ENCODE results near the gene EYS. TPM values are rescaled to one million over a fixed set of nuclear protein-coding genes. Genes with fewer than 3 reads are reported as not detected.

Gene EYS
- total and polyA plus RNA-seq, 2 of the 8 experiments (the other 6 are each of a cell fraction or from before 2014, with no cell fraction given): 0.05 to 0.13 TPM

DNA sequence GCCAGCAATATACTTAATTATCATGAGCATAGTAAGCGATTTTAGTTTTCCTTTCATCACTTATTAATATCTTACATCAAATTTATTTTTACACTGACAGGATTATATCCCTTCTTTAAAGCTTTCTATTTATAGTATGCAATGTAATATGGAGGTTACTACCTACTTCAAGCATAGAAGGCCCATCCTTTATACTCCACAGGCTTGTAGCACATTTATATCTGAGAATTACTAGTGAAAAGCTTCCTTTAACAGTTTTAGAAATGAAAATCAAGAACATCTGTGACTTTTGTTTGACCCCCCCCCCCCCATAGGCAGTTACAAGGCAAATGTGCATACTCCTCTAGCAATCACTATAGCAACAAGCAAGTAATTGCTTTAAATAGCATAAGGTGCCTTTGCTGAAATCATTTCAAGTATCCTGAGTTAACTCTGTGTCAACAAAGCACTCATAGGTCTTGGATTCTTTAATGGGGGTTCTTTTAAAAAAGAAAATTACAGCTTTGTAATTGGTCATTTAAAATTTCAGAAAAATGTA is 1153.7 kb downstream of the EYS start:
- H2AK5ac ChIP-seq (ENCODE audit: low read depth, low read length): no peak overlapping the region
- H3K18ac ChIP-seq (ENCODE audit: extremely low read depth, low read length): no peak overlapping the region
- H3K79me2 ChIP-seq (ENCODE audit: control insufficient read depth in 1 of 2, insufficient read depth in 2 of 2, low read length in 2 of 2): no peaks in the 10 kb centered on the region
- H3K9ac ChIP-seq (replicated peaks in 1 of 4; ENCODE audit: extremely low read depth in 1 of 4, low read depth in 3 of 4, low read length in 3 of 4): no peak overlapping the region
- H3K27me3 ChIP-seq (replicated peaks in 1 of 4; ENCODE audit: control insufficient read depth in 3 of 4, extremely low read depth in 1 of 4, insufficient read depth in 3 of 4, low read length in 3 of 4): no peaks in the 10 kb centered on the region
- no peak overlapping the region for H2BK15ac ChIP-seq (ENCODE audit: low read length)
- no peak overlapping the region for H2AFZ ChIP-seq (ENCODE audit: low read length)
- no peaks in the 10 kb centered on the region for H3K9me3 ChIP-seq (ENCODE audit: insufficient read depth in 2 of 2, low read depth in 1 of 2, low read length in 1 of 2)
- H4K91ac ChIP-seq (replicated peaks; ENCODE audit: insufficient read length, low read length): no peak overlapping the region
- no peak overlapping the region for H2BK5ac ChIP-seq (ENCODE audit: low read depth, low read length)
- H4K20me1 ChIP-seq (replicated peaks in 1 of 2; ENCODE audit: control insufficient read depth in 1 of 2, insufficient read depth in 2 of 2, low read length in 2 of 2): no peaks in the 10 kb centered on the region
- no peak for DNase-seq (ENCODE audit: low read depth in 1 of 2, low spot score in 2 of 2)
- H3K23ac ChIP-seq (ENCODE audit: insufficient read length): no peak overlapping the region
- H3K79me1 ChIP-seq (ENCODE audit: low read depth, low read length): no peaks in the 10 kb centered on the region
- no peak overlapping the region for H2BK120ac ChIP-seq (replicated peaks; ENCODE audit: low read depth, low read length)
- H3K56ac ChIP-seq (replicated peaks; ENCODE audit: insufficient read length, low read depth, low read length): no peak overlapping the region
- no peak overlapping the region for H3K27ac ChIP-seq (ENCODE audit: low read depth, low read length)
- no peak overlapping the region for H3K14ac ChIP-seq (ENCODE audit: insufficient read length)
- no peaks in the 10 kb centered on the region; the same call in 1 of the 2 replicates for H3K23me2 ChIP-seq (ENCODE audit: low read depth, low read length)
- H2BK20ac ChIP-seq (ENCODE audit: low read length): no peak overlapping the region
- H4K5ac ChIP-seq (ENCODE audit: insufficient read length, low read depth, low read length): no peak overlapping the region
- 96% methylated on average over 1 of the region's 1 CpG; no CpG with 5 or more reads in 1 of the 2 experiments for WGBS, 2 experiments (ENCODE audit: extremely low coverage in 1 of 2, insufficient coverage in 1 of 2, insufficient read length in 1 of 2, insufficient replicate concordance in 2 of 2, low coverage in 1 of 2, low lambda C conversion rate in 2 of 2, missing lambda C conversion rate in 1 of 2)
- no peaks in the 10 kb centered on the region for H3K36me3 ChIP-seq (ENCODE audit: control insufficient read depth in 2 of 4, insufficient read depth in 4 of 4, low read length in 3 of 4)
- no peak overlapping the region for H3K4me3 ChIP-seq (ENCODE audit: extremely low read depth in 1 of 4, insufficient read depth in 2 of 4, low read depth in 3 of 4, low read length in 4 of 4)
- no peaks in the 10 kb centered on the region for H3K4me1 ChIP-seq (replicated peaks in 1 of 4; ENCODE audit: control insufficient read depth in 3 of 4, insufficient read depth in 4 of 4, low read length in 3 of 4)
- no peak overlapping the region for H3K4me2 ChIP-seq (ENCODE audit: insufficient read depth in 1 of 2, low read depth in 2 of 2, low read length in 2 of 2)
- POLR2A ChIA-PET (ENCODE audit: partially characterized antibody): no interaction called here
- no peak overlapping the region for H2BK12ac ChIP-seq (ENCODE audit: low read depth, low read length)
- no peak overlapping the region for H3K4ac ChIP-seq (replicated peaks; ENCODE audit: insufficient read length, low read depth, low read length)
- CTCF ChIA-PET (ENCODE audit: partially characterized antibody): interaction anchor here (0.6 to 0.7 kb wide), 2 partner anchors 94 to 200 kb away, joined by 3 to 4 read pairs; no protein-coding TSS in a partner anchor
- no peak for FAIRE-seq
- no peak overlapping the region for H4K8ac ChIP-seq (ENCODE audit: extremely low read depth, insufficient read depth, low read length)
- TF ChIP-seq CTBP2 (IDR thresholded peaks at IDR 0.05; ENCODE audit: borderline replicate concordance, insufficient read depth, insufficient read length, low read length): no peak
- TF ChIP-seq HDAC6 (IDR thresholded peaks at IDR 0.05; ENCODE audit: low read depth, low read length): no peak
- no peak for TF ChIP-seq SAP30 (IDR thresholded peaks at IDR 0.05; ENCODE audit: insufficient read depth, insufficient replicate concordance, low read length)
- no peak for TF ChIP-seq FOSL1 (IDR thresholded peaks at IDR 0.05; ENCODE audit: insufficient read depth, low read depth, low read length)
- TF ChIP-seq RNF2 (IDR thresholded peaks at IDR 0.05; ENCODE audit: borderline replicate concordance, low read depth, low read length, missing control alignments, poor library complexity, severe bottlenecking): no peak
- TF ChIP-seq CBX8 (IDR thresholded peaks at IDR 0.05; ENCODE audit: borderline replicate concordance, low read depth, low read length): no peak
- TF ChIP-seq, protein P1, sequence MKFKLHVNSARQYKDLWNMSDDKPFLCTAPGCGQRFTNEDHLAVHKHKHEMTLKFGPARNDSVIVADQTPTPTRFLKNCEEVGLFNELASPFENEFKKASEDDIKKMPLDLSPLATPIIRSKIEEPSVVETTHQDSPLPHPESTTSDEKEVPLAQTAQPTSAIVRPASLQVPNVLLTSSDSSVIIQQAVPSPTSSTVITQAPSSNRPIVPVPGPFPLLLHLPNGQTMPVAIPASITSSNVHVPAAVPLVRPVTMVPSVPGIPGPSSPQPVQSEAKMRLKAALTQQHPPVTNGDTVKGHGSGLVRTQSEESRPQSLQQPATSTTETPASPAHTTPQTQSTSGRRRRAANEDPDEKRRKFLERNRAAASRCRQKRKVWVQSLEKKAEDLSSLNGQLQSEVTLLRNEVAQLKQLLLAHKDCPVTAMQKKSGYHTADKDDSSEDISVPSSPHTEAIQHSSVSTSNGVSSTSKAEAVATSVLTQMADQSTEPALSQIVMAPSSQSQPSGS (IDR thresholded peaks at IDR 0.05; ENCODE audit: low read length): no peak
- TF ChIP-seq, protein P2, sequence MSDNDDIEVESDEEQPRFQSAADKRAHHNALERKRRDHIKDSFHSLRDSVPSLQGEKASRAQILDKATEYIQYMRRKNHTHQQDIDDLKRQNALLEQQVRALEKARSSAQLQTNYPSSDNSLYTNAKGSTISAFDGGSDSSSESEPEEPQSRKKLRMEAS (IDR thresholded peaks at IDR 0.05): no peak

Measured in H1 (cell line).